Sigmoid colon (tissue), 4 donors: ENCODE data around the gene TBX5.

Experiments used
- EP300 ChIP-seq, 4 donors: sonication (generic); formaldehyde crosslinking; IDR thresholded peaks; one replicate each; pipeline ENCODE4 v1.6.1; 2017; ENCODE audit warnings: antibody characterized with exemption in 4 of 4
- POLR2A ChIP-seq, 2 donors: fragments of 450-650 bp; IDR thresholded peaks; one replicate each; pipeline ENCODE4 v1.6.1; 2016; ENCODE audit warnings: antibody characterized with exemption in 2 of 2, mild to moderate bottlenecking in 2 of 2, moderate library complexity in 2 of 2
- POLR2AphosphoS5 ChIP-seq, 4 donors: sonication (generic); formaldehyde crosslinking; IDR thresholded peaks; one replicate each; pipeline ENCODE4 v1.6.1; 2017; ENCODE audit warnings: antibody characterized with exemption in 4 of 4
- TF ChIP-seq, protein P1 (sequence below), 4 experiments: fragments of 450-650 bp in 3 of 4; fragments of 200-600 bp in 1 of 4; IDR thresholded peaks; one replicate each; pipeline ENCODE4 v1.5.1; 2016 to 2019; ENCODE audit warnings: antibody characterized with exemption in 4 of 4, mild to moderate bottlenecking in 3 of 4, moderate library complexity in 2 of 4

DNA sequence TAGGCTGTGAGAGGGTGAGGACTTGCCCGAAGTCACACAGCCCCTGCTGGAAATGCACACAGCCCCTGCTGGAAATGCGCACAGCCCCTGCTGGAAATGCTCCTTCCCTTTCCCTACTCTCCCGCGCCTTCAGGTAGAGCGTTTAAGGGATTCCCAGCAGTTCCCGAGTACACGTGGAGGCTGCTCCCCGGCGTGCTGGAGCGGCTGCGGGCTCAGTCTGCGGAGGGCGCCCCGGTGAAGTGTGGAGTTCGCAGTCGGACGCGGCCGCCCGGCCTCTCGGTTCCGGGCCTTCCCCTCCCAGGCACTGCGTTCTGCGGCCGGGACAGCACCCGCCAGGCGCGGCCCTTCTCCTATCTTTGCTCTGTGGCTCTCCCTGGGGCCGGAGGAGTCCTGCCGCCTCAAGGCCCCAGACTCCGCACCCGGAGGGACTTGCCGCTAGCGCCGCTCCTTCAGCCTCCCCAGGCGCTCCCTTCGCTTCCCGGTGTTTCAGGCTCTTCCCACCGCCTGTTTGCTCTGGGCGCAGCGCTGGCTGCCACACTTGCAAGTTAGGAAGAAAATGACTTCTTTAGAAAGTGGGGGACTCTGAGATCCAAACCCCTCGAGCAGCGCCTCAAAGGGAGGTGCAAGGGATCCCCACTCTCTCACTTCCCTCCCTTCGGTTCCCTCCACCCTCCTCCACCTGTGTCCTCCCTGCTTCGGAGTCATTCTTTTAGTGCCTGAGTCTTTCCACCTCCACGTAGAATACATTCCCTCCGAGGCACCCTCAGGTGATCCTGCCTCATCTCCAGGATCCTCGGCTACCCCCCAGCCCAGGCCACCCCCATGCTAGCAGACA, 8.3 kb upstream of the TBX5 start:
- TF ChIP-seq, protein P1, sequence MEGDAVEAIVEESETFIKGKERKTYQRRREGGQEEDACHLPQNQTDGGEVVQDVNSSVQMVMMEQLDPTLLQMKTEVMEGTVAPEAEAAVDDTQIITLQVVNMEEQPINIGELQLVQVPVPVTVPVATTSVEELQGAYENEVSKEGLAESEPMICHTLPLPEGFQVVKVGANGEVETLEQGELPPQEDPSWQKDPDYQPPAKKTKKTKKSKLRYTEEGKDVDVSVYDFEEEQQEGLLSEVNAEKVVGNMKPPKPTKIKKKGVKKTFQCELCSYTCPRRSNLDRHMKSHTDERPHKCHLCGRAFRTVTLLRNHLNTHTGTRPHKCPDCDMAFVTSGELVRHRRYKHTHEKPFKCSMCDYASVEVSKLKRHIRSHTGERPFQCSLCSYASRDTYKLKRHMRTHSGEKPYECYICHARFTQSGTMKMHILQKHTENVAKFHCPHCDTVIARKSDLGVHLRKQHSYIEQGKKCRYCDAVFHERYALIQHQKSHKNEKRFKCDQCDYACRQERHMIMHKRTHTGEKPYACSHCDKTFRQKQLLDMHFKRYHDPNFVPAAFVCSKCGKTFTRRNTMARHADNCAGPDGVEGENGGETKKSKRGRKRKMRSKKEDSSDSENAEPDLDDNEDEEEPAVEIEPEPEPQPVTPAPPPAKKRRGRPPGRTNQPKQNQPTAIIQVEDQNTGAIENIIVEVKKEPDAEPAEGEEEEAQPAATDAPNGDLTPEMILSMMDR (IDR thresholded peaks at IDR 0.05), result no peak
- TF ChIP-seq POLR2A (IDR thresholded peaks at IDR 0.05), result no peak
- TF ChIP-seq EP300 (IDR thresholded peaks at IDR 0.05), result no peak
- no peak for TF ChIP-seq POLR2AphosphoS5 (IDR thresholded peaks at IDR 0.05)
